HG03045 (cell line): ENCODE data around the gene PRKN.
"Not testable (repeated sequence)": the region's sequence is repeated elsewhere in the genome, so short reads cannot be mapped to it uniquely, and the experiment has no call there.

ENCODE experiments used
- ATAC-seq: cut with Tn5 transposase; IDR thresholded peaks from one replicate; pipeline ENCODE4 v1.9.1; 2021; ENCODE audit warnings: mild to moderate bottlenecking, moderate library complexity; ENCODE audit not compliant: unreplicated experiment

Gene PRKN

DNA sequence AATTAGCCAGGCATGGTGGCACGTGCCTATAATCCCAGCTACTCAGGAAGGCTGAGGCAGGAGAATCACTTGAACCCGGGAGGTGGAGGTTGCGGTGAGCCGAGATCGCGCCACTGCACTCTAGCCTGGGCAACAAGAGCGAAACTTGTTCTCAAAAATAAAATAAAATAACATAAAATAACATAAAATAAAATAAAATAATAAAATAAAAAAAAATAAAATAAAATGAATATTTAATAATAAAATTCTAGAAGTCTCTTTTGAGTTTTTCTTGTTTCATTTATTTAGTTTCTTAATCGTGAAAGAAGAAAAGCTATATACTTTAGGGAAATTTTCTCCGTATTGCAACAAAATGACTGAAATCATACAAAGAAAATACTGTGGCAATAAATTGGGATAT, 841.0 kb downstream of the PRKN start:
- ATAC-seq, result not testable (repeated sequence)

DNA sequence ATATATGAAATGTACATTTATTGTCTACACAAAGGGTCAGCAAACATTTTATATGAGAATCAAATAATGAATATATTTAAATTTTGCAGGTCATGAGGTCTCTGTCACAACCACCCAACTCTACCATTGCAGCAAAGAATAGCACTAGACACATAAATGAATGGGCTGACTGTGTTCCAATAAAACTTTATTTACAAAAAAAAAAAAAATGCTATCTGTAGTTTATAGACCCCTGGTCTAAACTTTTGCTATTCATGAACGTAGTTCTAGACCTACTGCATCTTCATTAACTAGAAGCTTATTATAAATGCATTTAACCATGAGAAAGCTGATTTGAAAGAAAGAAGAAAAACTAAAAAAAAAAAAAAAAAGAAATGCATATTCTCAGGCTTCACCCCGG, 842.8 kb downstream of the PRKN start:
- no peak for ATAC-seq

GRCh38 chr6:161882196-161882765, 845.3 kb downstream of the PRKN start:
- no peak for ATAC-seq

GRCh38 chr6:161880056-161880455, 847.5 kb downstream of the PRKN start:
- no peak for ATAC-seq

- ATAC-seq, result no peak
Observed at GRCh38 chr6:161876231-161876630, 851.3 kb downstream of the PRKN start.

DNA sequence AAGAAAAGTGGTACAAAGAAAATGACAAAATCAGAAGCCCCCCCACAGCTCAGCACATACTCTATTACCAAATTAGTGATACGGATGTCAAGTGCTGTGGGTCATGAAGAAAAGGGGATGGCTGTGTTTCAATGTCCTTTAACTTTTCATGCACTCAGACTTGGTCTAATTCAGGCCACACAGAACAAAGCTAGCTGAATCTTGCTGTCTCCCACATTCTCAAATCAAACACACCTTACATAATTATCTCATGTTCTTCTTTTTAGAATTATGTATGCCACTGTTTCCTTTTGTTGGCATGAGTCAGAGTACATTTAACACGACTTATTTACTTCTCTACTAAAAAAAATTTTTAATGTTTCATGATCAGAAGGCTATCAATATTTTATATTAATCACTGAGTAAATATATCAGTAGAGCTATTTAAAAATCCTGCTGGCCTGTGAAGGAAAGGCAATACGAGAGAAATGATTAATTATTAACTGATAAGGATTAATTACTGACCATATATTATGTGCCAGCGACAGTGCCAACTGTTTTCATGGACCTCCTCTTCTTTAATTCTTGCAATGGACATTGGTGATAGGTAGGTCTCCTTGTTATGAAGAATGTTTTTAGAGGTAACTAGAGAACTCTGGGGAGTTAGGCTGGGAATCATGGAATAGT, 857.2 kb downstream of the PRKN start:
- ATAC-seq, result no peak

DNA sequence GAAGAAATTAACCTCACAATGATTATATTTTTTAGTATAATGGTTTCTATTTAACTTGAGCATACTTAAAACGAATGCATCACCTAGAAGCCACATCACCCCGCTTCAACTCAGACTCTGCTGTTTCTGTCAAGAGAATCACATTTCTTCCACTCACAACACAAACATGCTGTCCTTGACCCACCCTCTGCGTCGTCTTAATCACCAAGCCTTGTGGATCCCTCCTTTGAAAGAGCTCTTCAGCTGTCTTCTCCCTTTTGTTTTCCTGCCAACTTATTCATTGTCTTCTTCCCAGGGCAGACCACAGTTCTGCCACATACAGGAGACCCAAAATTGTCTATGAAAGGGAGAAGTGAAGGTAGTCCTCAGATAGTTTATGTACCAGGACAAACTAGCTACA, 858.1 kb downstream of the PRKN start:
- no peak for ATAC-seq

DNA sequence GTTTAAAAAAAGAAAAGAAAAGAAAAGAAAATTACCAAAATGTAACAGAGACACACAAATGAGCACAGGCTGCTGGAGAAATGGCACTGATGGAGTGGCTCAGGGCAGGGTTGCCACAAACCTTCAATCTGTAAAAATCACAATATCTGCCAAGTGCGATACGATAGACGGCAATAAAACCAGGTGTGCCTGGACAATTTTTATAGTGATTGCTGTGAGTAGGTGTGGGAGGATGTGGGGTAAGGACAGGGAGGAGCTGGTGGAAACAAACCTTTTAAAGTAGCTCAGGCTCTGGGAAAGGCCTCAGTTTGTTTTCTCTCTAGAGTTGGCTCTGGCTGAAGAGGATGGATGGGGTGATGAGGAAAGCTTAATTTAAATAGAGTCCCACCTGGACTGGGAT, 861.0 kb downstream of the PRKN start:
- no peak for ATAC-seq

DNA sequence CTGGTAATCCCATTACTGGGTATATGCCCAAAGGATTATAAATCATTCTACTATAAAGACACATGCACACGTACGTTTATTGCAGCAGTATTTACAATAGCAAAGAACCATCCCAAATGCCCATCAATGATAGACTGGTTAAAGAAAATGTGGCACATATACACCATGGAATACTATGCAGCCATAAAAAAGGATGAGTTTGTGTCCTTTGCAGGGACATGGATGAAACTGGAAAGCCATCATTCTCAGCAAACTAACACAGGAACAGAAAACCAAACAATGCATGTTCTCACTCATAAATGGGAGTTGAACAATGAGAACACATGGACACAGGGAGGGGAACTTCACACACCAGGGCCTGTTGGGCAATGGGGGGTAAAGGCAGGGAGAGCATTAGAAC, 866.5 kb downstream of the PRKN start:
- ATAC-seq, result not testable (repeated sequence)

DNA sequence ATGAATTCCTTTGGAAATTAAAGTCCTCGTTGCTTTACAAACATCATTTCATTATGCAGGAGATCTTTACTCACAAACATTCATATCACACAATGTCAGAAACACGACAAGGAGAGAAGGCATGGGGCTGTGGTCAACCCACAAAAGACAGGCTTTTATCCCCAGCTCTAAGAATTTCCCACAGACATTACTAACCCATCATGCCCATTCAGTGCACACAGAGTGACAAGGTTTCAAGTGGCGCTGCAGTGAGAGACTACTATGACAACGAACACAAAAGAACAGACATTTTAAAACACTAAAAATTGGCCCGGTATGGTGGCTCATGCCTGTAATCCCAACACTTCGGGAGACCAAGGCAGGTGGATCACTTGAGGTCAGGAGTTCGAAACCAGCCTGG, 873.9 kb downstream of the PRKN start:
- ATAC-seq, result no peak

DNA sequence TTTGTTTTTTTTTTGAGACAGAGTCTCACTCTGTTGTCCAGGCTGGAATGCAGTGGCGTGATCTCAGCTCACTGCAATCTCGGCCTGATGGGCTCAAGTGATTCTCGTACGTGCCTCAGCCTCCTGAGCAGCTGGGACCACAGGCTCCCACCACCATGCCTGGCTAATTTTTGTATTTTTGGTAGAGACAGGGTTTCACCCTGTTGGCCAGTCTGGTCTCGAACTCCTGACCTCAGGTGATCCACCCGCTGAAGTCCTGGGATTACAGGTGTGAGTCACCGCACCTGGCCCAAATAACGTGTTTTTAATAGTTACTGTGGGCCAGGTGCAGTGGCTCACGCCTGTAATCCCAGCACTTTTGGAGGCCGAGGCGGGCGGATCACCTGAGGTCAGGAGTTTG, 876.1 kb downstream of the PRKN start:
- not testable (repeated sequence) for ATAC-seq

DNA sequence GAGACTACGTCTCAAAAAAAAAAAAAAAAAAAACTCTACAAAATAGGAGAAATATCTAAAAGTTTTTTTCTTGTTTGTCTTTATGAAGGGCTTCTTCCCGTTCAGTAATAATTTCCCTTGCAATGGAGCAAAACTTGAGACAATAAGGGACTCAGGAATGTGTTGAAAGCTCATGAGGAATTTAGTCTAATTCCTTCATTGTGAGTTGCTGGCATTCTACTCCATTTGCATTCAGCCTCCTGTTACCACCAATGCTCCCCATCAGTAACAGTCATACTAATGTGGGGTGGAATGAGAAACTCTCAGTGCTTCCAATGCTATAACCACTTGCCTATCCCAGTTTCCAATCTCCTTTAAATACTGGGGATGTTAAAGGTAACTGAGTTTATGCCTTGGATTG, 877.0 kb downstream of the PRKN start:
- no peak for ATAC-seq

- ATAC-seq, result no peak
Observed at GRCh38 chr6:161847628-161848027, 879.9 kb downstream of the PRKN start.

GRCh38 chr6:161844804-161845203, 882.8 kb downstream of the PRKN start:
- ATAC-seq, result no peak

GRCh38 chr6:161843066-161843465, 884.5 kb downstream of the PRKN start:
- no peak for ATAC-seq

- no peak for ATAC-seq
Observed at GRCh38 chr6:161840380-161840779, 887.2 kb downstream of the PRKN start.

DNA sequence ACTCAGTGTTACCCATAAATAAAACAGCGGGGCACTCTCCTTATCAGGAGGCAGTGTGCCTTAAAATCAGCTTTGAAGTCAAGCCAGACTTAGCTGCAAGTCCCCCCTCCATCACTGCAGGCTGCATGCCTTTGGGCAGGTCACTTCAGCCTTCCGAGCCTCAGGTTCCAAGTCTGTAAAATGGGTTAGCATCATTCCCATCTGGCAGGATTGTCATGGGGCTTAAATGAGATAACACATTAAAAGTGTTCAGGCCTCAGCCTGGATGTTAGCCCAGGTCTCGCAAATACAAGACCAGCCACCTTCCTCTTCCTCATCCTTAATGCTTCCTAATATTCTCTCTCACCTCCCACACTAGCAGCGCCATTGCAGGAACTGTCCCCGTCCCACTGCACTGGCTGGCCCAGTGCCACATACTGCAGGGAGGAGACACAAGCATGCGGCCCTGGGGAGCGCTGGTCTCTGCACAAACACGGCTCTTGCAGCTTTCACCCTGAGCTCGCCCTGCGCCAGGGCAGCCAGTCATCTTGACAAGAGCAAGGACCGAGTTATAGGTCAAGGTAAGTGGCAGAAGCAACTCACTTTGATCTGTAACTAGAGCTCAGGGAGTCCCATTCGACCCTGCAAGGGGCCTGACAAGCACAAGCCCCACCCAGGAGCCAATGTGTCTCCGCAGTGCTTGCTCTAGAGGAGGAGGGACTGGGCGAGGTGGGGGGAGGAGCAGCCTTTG, 889.1 kb downstream of the PRKN start:
- ATAC-seq, result no peak

- no peak for ATAC-seq
Observed at GRCh38 chr6:161837854-161838253, 889.7 kb downstream of the PRKN start.

GRCh38 chr6:161837449-161837735, 890.2 kb downstream of the PRKN start:
- no peak for ATAC-seq

- ATAC-seq, result no peak
Observed at GRCh38 chr6:161836643-161837448, 890.7 kb downstream of the PRKN start.

DNA sequence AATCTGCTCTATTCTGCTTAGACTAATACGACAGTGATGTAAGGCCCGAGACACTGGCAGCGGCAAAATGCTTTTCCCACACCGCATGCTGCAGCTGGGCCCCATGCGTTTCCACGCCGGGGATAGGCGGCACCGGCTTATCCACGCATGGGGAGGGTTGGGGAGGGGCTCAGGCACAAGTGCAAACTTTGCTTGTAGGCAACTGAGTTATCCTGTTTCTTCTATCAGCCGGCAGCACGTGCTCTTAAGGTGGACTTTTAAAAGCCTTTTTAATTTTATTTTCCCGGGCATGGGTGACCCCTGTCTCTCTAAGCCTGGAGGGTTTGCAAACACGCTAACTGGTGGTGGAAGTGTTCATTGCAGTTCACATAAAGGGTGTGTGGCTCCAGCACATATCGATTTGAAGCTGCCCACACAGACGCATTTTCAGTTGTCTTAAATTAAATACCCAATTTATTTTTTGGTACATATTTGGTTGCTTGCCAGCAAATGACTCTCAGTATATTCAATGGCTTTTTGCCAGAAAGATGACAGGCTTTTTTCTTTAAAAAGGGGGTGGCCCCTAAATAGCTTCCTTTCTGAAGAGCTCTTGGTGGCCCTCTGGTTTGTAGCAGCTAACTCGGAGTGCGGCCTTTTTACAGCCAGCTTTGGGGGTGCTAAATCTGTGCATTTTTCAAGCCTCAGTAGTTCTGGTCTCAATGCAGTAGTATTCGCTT, 891.9 kb downstream of the PRKN start:
- no peak for ATAC-seq
